GM12864 (cell line): ENCODE measurements around the gene ZSWIM4.

Experiments
- DNase-seq: peaks from one replicate; pipeline ENCODE4 v3.0.0-alpha.2; 2011; ENCODE audit warnings: low read depth
- H3K4me3 ChIP-seq: 2 replicates; pipeline ENCODE4 v1.5.1; 2011; ENCODE audit warnings: mild to moderate bottlenecking, low read depth, low read length, control low read depth
- CTCF ChIP-seq: IDR thresholded peaks from 2 replicates; pipeline ENCODE4 v1.5.1; 2011; ENCODE audit warnings: low read depth, mild to moderate bottlenecking, moderate library complexity, low read length, control low read depth, inconsistent platforms; ENCODE audit errors: missing control alignments

ZSWIM4 gene

DNA sequence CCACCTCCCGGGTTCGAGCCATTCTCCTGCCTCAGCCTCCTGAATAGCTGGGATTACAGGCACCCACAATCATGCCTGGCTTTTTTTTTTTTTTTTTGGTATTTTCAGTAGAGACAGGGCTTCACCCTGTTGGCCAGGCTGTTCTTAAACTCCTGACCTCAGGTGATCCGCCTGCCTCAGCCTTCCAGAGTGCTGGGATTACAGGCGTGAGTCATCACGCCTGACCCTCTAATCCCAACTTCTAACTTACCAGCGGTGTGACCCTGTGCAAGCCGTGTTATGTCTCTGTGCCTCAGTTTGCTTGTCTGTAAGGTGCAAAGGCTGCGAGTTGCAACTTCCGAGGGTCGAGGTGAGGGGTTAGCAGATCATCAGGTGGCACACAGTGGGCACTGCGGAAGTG is 17.3 kb downstream of the ZSWIM4 start:
- no peak for DNase-seq
- TF ChIP-seq CTCF: no peak
- H3K4me3 ChIP-seq: no peak overlapping the region

DNA sequence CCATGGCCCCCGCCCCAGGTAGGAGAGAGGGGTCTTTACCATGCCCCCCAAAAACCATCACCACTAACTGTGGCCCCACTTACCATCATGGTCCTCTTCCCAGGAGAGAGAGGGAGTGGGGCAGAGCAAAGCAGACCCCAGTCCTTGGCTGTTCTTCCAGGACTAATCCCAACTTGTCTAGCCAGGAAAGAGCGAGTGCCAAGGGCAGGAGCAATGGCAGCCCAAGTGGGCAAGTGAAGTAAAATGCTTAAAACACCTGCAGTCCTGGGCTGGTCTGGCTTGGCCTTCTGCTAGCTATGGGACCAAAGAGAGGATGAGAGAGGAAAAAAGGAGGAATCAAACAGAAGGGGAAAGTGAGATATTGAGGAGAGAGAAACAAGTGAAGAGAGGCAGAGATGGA is 17.9 kb downstream of the ZSWIM4 start:
- DNase-seq: no peak

GRCh38 chr19:13814550-13814949 is 19.3 kb downstream of the ZSWIM4 start:
- no peak for TF ChIP-seq CTCF
- no peak for DNase-seq
- no peak overlapping the region for H3K4me3 ChIP-seq

More for the DNA sequence above, 17.9 kb downstream of the ZSWIM4 start:
- H3K4me3 ChIP-seq: no peak overlapping the region
- TF ChIP-seq CTCF: no peak

- H3K4me3 ChIP-seq: no peak overlapping the region
- DNase-seq: no peak
- no peak for TF ChIP-seq CTCF
Observed at GRCh38 chr19:13817018-13817614, 21.9 kb downstream of the ZSWIM4 start.

GRCh38 chr19:13817615-13818371 is 22.6 kb downstream of the ZSWIM4 start:
- DNase-seq: no peak
- H3K4me3 ChIP-seq: no peak overlapping the region
- TF ChIP-seq CTCF: no peak

GRCh38 chr19:13819238-13819637 is 24.0 kb downstream of the ZSWIM4 start:
- no peak for TF ChIP-seq CTCF
- H3K4me3 ChIP-seq: no peak overlapping the region
- DNase-seq: no peak

DNA sequence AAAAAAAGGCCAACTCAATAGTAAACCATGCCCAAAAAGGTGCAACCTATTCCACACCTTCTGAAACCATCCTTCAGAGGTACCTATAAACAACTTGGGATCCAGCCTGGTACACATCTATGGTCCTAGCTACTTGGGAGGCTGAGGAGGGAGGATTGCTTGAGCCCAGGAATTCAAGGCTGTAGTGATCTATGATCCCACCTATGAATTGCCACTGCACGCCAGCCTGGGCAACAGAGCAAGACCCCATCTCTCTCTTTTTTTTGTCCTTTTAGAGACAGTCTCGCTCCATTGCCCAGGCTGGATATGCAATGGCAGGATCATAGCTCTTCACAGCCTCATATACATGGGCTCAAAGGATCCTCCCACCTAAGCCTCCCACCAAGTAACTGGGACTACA is 26.0 kb downstream of the ZSWIM4 start:
- TF ChIP-seq CTCF: no peak
- H3K4me3 ChIP-seq: no peak overlapping the region
- no peak for DNase-seq
